ENCODE measurements around the gene FGGY.

- TF ChIP-seq EZH2 (IDR thresholded peaks at IDR 0.05) (no peak), POLR2AphosphoS5 (IDR thresholded peaks at IDR 0.05; ENCODE audit: borderline replicate concordance, low read depth, low read length) (no peak)
These were observed 197.4 kb downstream of the FGGY start for GRCh38 chr1:59494145-59494833.
